SK-N-MC (cell line): ENCODE results near the gene KRTAP4-11.
"Not testable (repeated sequence)": the region's sequence is repeated elsewhere in the genome, so short reads cannot be mapped to it uniquely, and the experiment has no call there.

Experiments
- DNase-seq: peaks from one replicate; pipeline ENCODE4 v3.0.0-alpha.2; 2011; ENCODE audit warnings: low read depth, low spot score
- H3K27ac ChIP-seq: fragments of 200-600 bp; sonication (generic); 2 replicates; pipeline ENCODE4 v1.5.1; 2016; ENCODE audit warnings: mixed run types
- H3K36me3 ChIP-seq: fragments of 200-600 bp; sonication (generic); 2 replicates; pipeline ENCODE4 v1.6.1; 2017; ENCODE audit warnings: antibody characterized with exemption, low read length, mixed read lengths; ENCODE audit not compliant: insufficient read depth
- H3K4me3 ChIP-seq: fragments of 200-600 bp; sonication (generic); 2 replicates; pipeline ENCODE4 v1.5.1; 2016
- H3K9ac ChIP-seq: fragments of 200-600 bp; sonication (generic); 2 replicates; pipeline ENCODE4 v1.8.0; 2017; ENCODE audit warnings: mixed run types, mixed read lengths; ENCODE audit not compliant: insufficient read length
- H3K9me3 ChIP-seq: fragments of 200-600 bp; sonication (generic); 2 replicates; pipeline ENCODE4 v1.6.1; 2017; ENCODE audit warnings: low read depth, mild to moderate bottlenecking, antibody characterized with exemption, low read length, moderate library complexity, mixed read lengths
- EZH2 ChIP-seq: fragments of 200-600 bp; sonication (generic); IDR thresholded peaks from one replicate; pipeline ENCODE4 v1.6.1; 2017; ENCODE audit warnings: antibody characterized with exemption
- FOXP2 ChIP-seq: optimal IDR thresholded peaks from 2 replicates; pipeline ENCODE3; 2011; ENCODE audit warnings: mild to moderate bottlenecking, moderate library complexity; ENCODE audit not compliant: insufficient read depth; ENCODE audit errors: extremely low read length, control extremely low read depth
- POLR2AphosphoS5 ChIP-seq: IDR thresholded peaks from 2 replicates; pipeline ENCODE4 v1.6.1; 2012; ENCODE audit warnings: mild to moderate bottlenecking, low read depth, low read length, borderline replicate concordance

Gene KRTAP4-11

GRCh38 chr17:41117846-41118386, at the start of gene KRTAP4-11:
KRTAP4-11 (minus strand) TSS chr17:41118373; CDS start chr17:41118315, 58 bp downstream.
- H3K27ac ChIP-seq, H3K36me3 ChIP-seq, H3K9ac ChIP-seq, DNase-seq, H3K9me3 ChIP-seq, H3K4me3 ChIP-seq: not testable (repeated sequence)

- Histone ChIP-seq H3K9me3 (0 out of 2 replicates have a peak, but pooled peaks cover 3% of the 10 kb centered on the region), H3K27ac (peak overlapping the region; percentile 73), H3K4me3 (peak overlapping the region; percentile 46), H3K9ac (no peak overlapping the region), H3K36me3 (no peaks in the 10 kb centered on the region)
- no peak for TF ChIP-seq EZH2
- no peak for TF ChIP-seq FOXP2
- TF ChIP-seq POLR2AphosphoS5 = no peak
- DNase-seq = no peak
Observed at GRCh38 chr17:41167561-41167960, 49.4 kb upstream of the KRTAP4-11 start.

- Histone ChIP-seq H3K36me3 (no peaks in the 10 kb centered on the region), H3K9ac (no peak overlapping the region), H3K9me3 (0 out of 2 replicates have a peak, but pooled peaks cover 3% of the 10 kb centered on the region), H3K4me3 (no peak overlapping the region), H3K27ac (peak overlapping the region; percentile 42; the same call in 1 of the 2 replicates)
- no peak for DNase-seq
- TF ChIP-seq EZH2 (no peak), FOXP2 (no peak), POLR2AphosphoS5 (no peak)
Observed at GRCh38 chr17:41163828-41164227, 45.7 kb upstream of the KRTAP4-11 start.

GRCh38 chr17:41160648-41161047, 42.5 kb upstream of the KRTAP4-11 start, which contains the start of gene KRTAP4-4:
KRTAP4-4 (minus strand) TSS chr17:41160748; CDS start chr17:41160691, 57 bp downstream.
- Histone ChIP-seq H3K36me3 (no peaks in the 10 kb centered on the region), H3K4me3 (no peak within 1 kb of the TSS), H3K9ac (no peak within 1 kb of the TSS), H3K9me3 (0 out of 2 replicates have a peak, but pooled peaks cover 3% of the 10 kb centered on the region), H3K27ac (no peak within 1 kb of the TSS)
- no peak for DNase-seq
- TF ChIP-seq POLR2AphosphoS5 (no peak), EZH2 (no peak), FOXP2 (no peak)

DNA sequence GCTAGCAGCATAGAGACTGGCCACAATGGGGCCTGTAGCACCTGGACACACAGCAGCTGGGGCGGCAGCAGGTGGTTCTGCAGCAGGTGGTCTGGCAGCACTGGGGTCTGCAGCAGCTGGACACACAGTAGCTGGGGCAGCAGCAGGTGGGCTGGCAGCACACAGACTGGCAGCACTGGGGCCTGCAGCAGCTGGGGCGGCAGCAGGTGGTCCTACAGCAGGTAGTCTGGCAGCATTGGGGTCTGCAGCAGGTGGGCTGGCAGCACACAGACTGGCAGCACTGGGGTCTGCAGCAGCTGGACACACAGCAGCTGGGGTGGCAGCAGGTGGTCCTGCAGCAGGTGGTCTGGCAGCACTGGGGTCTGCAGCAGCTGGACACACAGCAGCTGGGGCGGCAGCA, 42.0 kb upstream of the KRTAP4-11 start:
- not testable (repeated sequence) for H3K36me3 ChIP-seq, H3K9ac ChIP-seq, DNase-seq, H3K9me3 ChIP-seq, H3K27ac ChIP-seq, H3K4me3 ChIP-seq

GRCh38 chr17:41153856-41154255, 35.7 kb upstream of the KRTAP4-11 start:
- H3K4me3 ChIP-seq = peak overlapping the region; percentile 19; the same call in 1 of the 2 replicates
- no peak; the same call in 1 of the 2 replicates for TF ChIP-seq POLR2AphosphoS5
- no peak for TF ChIP-seq EZH2
- H3K36me3 ChIP-seq = peaks cover 4% of the 10 kb centered on the region; the same call in 1 of the 2 replicates
- peak; percentile 60 for DNase-seq
- H3K27ac ChIP-seq = peak overlapping the region; percentile 100
- H3K9ac ChIP-seq = peak overlapping the region; percentile 58
- H3K9me3 ChIP-seq = 0 out of 2 replicates have a peak, but pooled peaks cover 4% of the 10 kb centered on the region

DNA sequence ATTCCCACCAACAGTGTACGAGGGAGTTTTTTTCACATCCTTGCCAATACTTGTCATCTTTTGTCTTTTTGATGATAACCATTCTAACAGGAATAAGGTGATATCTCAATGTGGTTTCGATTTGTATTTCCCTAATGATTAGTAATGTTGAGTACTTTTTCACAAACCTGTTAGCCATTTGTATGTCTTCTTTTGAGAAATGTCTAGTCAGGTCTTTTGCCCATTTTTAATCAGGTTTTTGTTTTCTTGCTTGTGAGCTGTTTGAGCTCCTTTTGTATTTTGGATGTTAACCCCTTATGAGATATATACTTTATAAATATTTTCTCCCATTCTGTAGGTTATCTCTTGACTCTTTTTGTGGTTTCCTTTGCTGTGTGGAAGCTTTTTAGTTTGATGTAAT, 33.4 kb upstream of the KRTAP4-11 start:
- Histone ChIP-seq H3K27ac (peak overlapping the region; percentile 100), H3K9me3 (0 out of 2 replicates have a peak, but pooled peaks cover 4% of the 10 kb centered on the region), H3K36me3 (peaks cover 4% of the 10 kb centered on the region; the same call in 1 of the 2 replicates), H3K4me3 (no peak overlapping the region), H3K9ac (no peak overlapping the region)
- no peak for DNase-seq
- TF ChIP-seq POLR2AphosphoS5 (no peak), EZH2 (no peak), FOXP2 (no peak)

DNA sequence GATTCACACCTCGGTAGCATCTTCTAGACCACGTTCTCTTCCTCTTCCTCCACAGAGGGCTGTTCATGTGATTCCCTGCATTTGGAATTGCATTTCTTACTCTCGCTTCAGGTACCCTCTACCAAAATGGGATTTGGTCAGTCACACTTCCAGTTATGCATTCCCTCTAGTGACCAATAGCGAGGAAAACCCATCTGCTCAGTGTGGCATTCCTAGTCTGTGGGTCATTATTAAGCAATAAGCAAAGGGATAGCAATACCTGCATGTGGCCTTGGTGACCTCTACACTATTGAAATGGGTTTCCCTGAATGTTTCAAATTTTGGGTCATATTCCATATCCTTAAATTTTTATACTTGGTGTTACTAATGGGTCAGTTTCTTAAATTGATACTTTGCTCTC, 31.9 kb upstream of the KRTAP4-11 start:
- peak overlapping the region; percentile 100 for H3K27ac ChIP-seq
- peaks cover 2% of the 10 kb centered on the region; the same call in 1 of the 2 replicates for H3K36me3 ChIP-seq
- H3K4me3 ChIP-seq = no peak overlapping the region

DNA sequence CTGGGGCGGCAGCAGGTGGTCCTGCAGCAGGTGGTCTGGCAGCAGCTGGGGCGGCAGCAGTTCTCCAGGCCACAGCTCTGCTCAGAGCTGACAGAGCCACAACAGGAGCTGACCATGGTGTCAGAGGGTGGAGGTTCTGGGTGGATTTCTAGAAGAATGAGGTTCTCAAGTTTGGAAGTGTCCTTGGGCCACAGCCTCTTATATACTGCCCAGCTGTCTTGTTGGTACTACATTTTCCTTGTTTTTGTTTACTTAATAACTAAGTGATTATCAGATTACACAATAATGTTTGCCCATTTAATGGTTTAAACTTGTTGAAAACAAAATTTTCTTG, 31.4 kb upstream of the KRTAP4-11 start, which contains the start of gene KRTAP4-5:
Gene KRTAP4-5, minus strand, starts transcription at position 174 of the 334 bp plus-strand sequence. Its CDS starts 58 bp downstream, at position 116.
- H3K9ac ChIP-seq = peak within 1 kb of the TSS; percentile 67
- peak within 1 kb of the TSS; percentile 100 for H3K27ac ChIP-seq
- no peak for DNase-seq
- no peak within 1 kb of the TSS for H3K4me3 ChIP-seq
- no peak for TF ChIP-seq EZH2
- TF ChIP-seq POLR2AphosphoS5 = no peak
- TF ChIP-seq FOXP2 = no peak
- no peaks in the 10 kb centered on the region for H3K9me3 ChIP-seq
- no peaks in the 10 kb centered on the region for H3K36me3 ChIP-seq

More for the DNA sequence above, 31.9 kb upstream of the KRTAP4-11 start:
- Histone ChIP-seq H3K9me3 (0 out of 2 replicates have a peak, but pooled peaks cover 2% of the 10 kb centered on the region), H3K9ac (no peak overlapping the region)
- no peak for TF ChIP-seq FOXP2
- no peak for TF ChIP-seq EZH2
- TF ChIP-seq POLR2AphosphoS5 = no peak
- no peak for DNase-seq

GRCh38 chr17:41148971-41149651, 30.9 kb upstream of the KRTAP4-11 start:
- Histone ChIP-seq H3K27ac (peak overlapping the region; percentile 100), H3K9ac (peak overlapping the region; percentile 67)
- not testable (repeated sequence) for H3K4me3 ChIP-seq, DNase-seq, H3K9me3 ChIP-seq, H3K36me3 ChIP-seq
